ENCODE measurements around the gene CAPN12. TPM values are rescaled to one million over a fixed set of nuclear protein-coding genes. Genes with fewer than 3 reads are reported as not detected.

CAPN12 gene
- total RNA-seq, 1 experiment from 2014 or later = not detected

DNA sequence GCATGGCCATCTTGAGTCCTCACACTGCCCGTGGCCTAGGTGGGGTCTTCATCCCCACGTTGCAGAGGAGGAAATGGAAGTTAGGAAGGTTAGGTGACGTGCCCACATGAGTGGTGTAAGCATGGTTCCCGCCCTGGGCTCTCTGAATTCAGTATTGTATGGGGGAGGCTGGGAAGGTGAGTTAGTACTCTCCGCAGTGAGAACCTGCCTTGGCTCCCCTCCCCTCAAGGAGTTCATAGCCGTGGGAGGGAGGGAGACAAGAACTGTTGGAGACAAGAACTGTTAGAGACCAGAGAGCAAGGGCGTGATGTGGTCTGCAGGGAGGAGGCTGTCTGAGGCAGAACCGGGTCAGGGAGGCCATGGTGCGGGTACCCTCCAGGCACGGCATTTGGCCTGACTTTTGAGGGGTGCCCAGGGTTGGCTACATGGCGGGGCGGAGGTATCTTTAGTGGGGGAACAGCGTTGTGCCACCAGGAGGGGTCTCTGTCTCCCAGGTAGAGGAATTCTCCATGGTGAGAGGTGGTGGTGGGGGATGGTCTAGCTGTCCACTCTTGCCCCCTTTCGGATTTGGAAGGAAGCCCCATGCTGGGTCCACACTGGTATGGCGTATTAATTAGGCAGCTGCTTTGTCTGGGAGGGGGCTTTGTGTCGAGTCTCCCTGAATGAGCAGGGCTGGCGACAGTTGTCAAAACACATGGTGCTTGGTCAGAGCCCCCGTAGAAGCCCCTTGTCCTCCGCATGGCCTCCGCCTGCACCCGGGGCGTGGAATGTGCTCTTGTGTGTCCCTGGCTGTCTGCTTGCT lies 45.8 kb downstream of the CAPN12 start:
- H3K9me3 Mint-ChIP-seq (ENCODE audit: unreplicated experiment) = no peaks in the 10 kb centered on the region
- DNase-seq (ENCODE audit: unreplicated experiment) = no peak
- H3K36me3 Mint-ChIP-seq (ENCODE audit: insufficient read depth, unreplicated experiment) = peaks cover 80% of the 10 kb centered on the region
- CTCF ChIA-PET = no interaction called here
- TF ChIP-seq, protein P1, sequence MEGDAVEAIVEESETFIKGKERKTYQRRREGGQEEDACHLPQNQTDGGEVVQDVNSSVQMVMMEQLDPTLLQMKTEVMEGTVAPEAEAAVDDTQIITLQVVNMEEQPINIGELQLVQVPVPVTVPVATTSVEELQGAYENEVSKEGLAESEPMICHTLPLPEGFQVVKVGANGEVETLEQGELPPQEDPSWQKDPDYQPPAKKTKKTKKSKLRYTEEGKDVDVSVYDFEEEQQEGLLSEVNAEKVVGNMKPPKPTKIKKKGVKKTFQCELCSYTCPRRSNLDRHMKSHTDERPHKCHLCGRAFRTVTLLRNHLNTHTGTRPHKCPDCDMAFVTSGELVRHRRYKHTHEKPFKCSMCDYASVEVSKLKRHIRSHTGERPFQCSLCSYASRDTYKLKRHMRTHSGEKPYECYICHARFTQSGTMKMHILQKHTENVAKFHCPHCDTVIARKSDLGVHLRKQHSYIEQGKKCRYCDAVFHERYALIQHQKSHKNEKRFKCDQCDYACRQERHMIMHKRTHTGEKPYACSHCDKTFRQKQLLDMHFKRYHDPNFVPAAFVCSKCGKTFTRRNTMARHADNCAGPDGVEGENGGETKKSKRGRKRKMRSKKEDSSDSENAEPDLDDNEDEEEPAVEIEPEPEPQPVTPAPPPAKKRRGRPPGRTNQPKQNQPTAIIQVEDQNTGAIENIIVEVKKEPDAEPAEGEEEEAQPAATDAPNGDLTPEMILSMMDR (IDR thresholded peaks at IDR 0.05; ENCODE audit: unreplicated experiment) = no peak
- H3K27me3 Mint-ChIP-seq (ENCODE audit: insufficient read depth, unreplicated experiment) = no peaks in the 10 kb centered on the region
- peaks cover 30% of the 10 kb centered on the region for H3K4me1 Mint-ChIP-seq (ENCODE audit: insufficient read depth, unreplicated experiment)
- H3K27ac Mint-ChIP-seq (ENCODE audit: low read depth, unreplicated experiment) = peak overlapping the region; percentile 91
- BruUV-seq (replicated peaks) = no TSS peak
- intact Hi-C loops (cut with micrococcal nuclease) = no loop called here
- H3K4me3 Mint-ChIP-seq (ENCODE audit: unreplicated experiment) = peak overlapping the region; percentile 19
- POLR2A ChIA-PET = interaction anchor here (1.3 kb wide), 2 partner anchors 51 to 139 kb away, joined by 3 to 6 read pairs; partner anchors contain the start of gene ACTN4

DNA sequence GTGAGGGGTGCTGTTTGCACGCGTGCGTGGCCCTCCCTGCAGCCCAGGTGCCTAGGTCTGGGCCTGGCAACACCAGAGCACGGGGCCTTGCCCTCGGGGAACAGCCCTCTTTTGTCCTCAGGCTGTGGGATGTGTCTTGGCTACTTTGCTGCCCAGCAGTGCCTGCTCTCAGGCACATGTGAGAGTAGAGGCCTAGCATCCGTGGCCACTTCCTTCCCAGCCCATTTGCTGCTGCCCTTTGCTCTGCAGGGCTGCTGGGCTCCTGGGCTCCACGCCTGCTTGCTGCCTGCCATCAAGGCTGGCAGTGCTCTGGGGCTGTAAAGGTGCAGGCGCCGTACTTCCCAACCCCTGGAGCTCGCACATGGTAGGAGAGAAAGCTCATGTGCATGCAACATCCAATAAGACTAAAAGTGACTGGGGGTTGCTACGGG lies 46.6 kb downstream of the CAPN12 start:
- ChIA-PET CTCF (no interaction called here), POLR2A (interaction anchor here (1.3 kb wide), 1 partner anchor 50 kb away, joined by 6 read pairs; the partner anchor contains the start of gene ACTN4)
- Mint-ChIP-seq H3K4me1 (ENCODE audit: insufficient read depth, unreplicated experiment) (peaks cover 35% of the 10 kb centered on the region), H3K27ac (ENCODE audit: low read depth, unreplicated experiment) (peak overlapping the region; percentile 91), H3K36me3 (ENCODE audit: insufficient read depth, unreplicated experiment) (peaks cover 77% of the 10 kb centered on the region), H3K4me3 (ENCODE audit: unreplicated experiment) (no peak overlapping the region), H3K9me3 (ENCODE audit: unreplicated experiment) (no peaks in the 10 kb centered on the region), H3K27me3 (ENCODE audit: insufficient read depth, unreplicated experiment) (no peaks in the 10 kb centered on the region)
- intact Hi-C loops (cut with micrococcal nuclease) = no loop called here
- TF ChIP-seq, protein P1 (IDR thresholded peaks at IDR 0.05; ENCODE audit: unreplicated experiment) = no peak
- DNase-seq (ENCODE audit: unreplicated experiment) = no peak
- BruUV-seq (replicated peaks) = no TSS peak

DNA sequence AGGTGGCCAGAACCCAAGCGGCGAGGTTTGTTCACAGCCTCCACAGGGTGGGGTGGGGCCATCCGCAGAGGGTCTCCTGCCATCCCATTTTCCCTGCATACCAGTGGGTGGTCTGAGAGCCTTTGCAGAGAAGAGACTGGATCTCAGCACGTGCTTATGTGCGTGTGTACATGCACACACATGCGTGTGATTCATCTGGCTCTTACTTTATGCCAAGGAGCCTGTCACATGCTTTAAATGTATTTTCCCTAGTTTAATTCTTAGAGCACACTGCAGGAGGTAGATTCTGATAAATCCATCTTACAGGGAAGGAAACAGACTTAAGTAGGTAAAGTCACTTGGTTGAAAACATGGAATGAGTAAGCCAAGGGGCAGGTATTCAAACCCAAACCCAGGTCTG lies 47.1 kb downstream of the CAPN12 start:
- peak overlapping the region; percentile 49 for H3K27ac Mint-ChIP-seq (ENCODE audit: low read depth, unreplicated experiment)
- no peaks in the 10 kb centered on the region for H3K27me3 Mint-ChIP-seq (ENCODE audit: insufficient read depth, unreplicated experiment)
- peaks cover 40% of the 10 kb centered on the region for H3K4me1 Mint-ChIP-seq (ENCODE audit: insufficient read depth, unreplicated experiment)
- H3K9me3 Mint-ChIP-seq (ENCODE audit: unreplicated experiment) = no peaks in the 10 kb centered on the region
- TF ChIP-seq, protein P1 (IDR thresholded peaks at IDR 0.05; ENCODE audit: unreplicated experiment) = no peak
- H3K4me3 Mint-ChIP-seq (ENCODE audit: unreplicated experiment) = no peak overlapping the region
- ChIA-PET POLR2A (interaction anchor here (0.8 kb wide), 1 partner anchor 10 kb away, joined by 3 read pairs; no protein-coding TSS in a partner anchor), CTCF (no interaction called here)
- intact Hi-C loops (cut with micrococcal nuclease) = no loop called here
- no TSS peak for BruUV-seq (replicated peaks)
- peaks cover 73% of the 10 kb centered on the region for H3K36me3 Mint-ChIP-seq (ENCODE audit: insufficient read depth, unreplicated experiment)
- DNase-seq (ENCODE audit: unreplicated experiment) = no peak

DNA sequence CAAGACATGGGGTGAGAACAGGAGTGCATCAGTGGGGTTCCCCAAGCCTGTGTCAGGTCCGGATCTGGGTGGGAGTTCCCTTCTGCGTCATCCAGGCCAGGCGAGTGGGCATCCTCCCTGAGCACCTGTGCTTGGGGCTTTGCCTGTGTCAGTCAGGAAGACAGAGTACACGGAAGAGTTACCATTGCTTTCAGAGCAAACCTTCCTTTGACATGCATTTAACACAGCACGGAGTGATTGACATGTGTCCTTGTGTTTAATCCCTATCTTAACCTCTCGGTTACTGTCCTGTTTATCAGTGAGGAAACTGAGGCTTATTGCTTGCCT lies 47.6 kb downstream of the CAPN12 start:
- Mint-ChIP-seq H3K9me3 (ENCODE audit: unreplicated experiment) (no peaks in the 10 kb centered on the region), H3K27ac (ENCODE audit: low read depth, unreplicated experiment) (peak overlapping the region; percentile 49), H3K36me3 (ENCODE audit: insufficient read depth, unreplicated experiment) (peaks cover 72% of the 10 kb centered on the region), H3K27me3 (ENCODE audit: insufficient read depth, unreplicated experiment) (no peaks in the 10 kb centered on the region), H3K4me3 (ENCODE audit: unreplicated experiment) (no peak overlapping the region), H3K4me1 (ENCODE audit: insufficient read depth, unreplicated experiment) (peaks cover 45% of the 10 kb centered on the region)
- ChIA-PET CTCF (interaction anchor here (0.6 kb wide), 1 partner anchor 132 kb away, joined by 3 read pairs; no protein-coding TSS in a partner anchor), POLR2A (interaction anchor here (0.8 kb wide), 1 partner anchor 10 kb away, joined by 3 read pairs; no protein-coding TSS in a partner anchor)
- TF ChIP-seq, protein P1 (IDR thresholded peaks at IDR 0.05; ENCODE audit: unreplicated experiment) = no peak
- intact Hi-C loops (cut with micrococcal nuclease) = no loop called here
- no TSS peak for BruUV-seq (replicated peaks)
- DNase-seq (ENCODE audit: unreplicated experiment) = no peak
